HCEC 1CT (cell line): ENCODE data around the gene COL18A1.

Experiments
- DNase-seq: peaks from one replicate; pipeline ENCODE4 v3.0.0-alpha.2; 2017

The COL18A1 gene

GRCh38 chr21:45415188-45415942 is 10.4 kb downstream of the COL18A1 start:
- no peak for DNase-seq

- no peak for DNase-seq
These were observed 11.1 kb downstream of the COL18A1 start for GRCh38 chr21:45415943-45416611.

- no peak for DNase-seq
These were observed 11.7 kb downstream of the COL18A1 start for GRCh38 chr21:45416620-45417019.

- DNase-seq = no peak
These were observed 12.4 kb downstream of the COL18A1 start for GRCh38 chr21:45417256-45417950.

GRCh38 chr21:45417951-45418300 is 13.0 kb downstream of the COL18A1 start:
- DNase-seq = no peak

- DNase-seq = no peak
These were observed 13.5 kb downstream of the COL18A1 start for GRCh38 chr21:45418301-45419071.

- DNase-seq = no peak
These were observed 14.2 kb downstream of the COL18A1 start for GRCh38 chr21:45419162-45419561.

GRCh38 chr21:45420061-45421041 is 15.4 kb downstream of the COL18A1 start:
- DNase-seq = no peak

GRCh38 chr21:45421071-45421845 is 16.3 kb downstream of the COL18A1 start:
- DNase-seq = no peak

GRCh38 chr21:45421846-45422775 is 17.1 kb downstream of the COL18A1 start:
- DNase-seq = no peak

GRCh38 chr21:45423201-45423955 is 18.4 kb downstream of the COL18A1 start:
- DNase-seq = no peak

GRCh38 chr21:45423968-45424853 is 19.2 kb downstream of the COL18A1 start:
- no peak for DNase-seq

- no peak for DNase-seq
These were observed 20.2 kb downstream of the COL18A1 start for GRCh38 chr21:45424854-45425795.

GRCh38 chr21:45427331-45428271 is 22.6 kb downstream of the COL18A1 start:
- peak; percentile 94 for DNase-seq

- DNase-seq = no peak
These were observed 23.6 kb downstream of the COL18A1 start for GRCh38 chr21:45428534-45428933.
